Smooth muscle cell (in vitro differentiated cells): Measurements from ENCODE around the gene ASIC3. TPM values are rescaled to one million over a fixed set of nuclear protein-coding genes. Genes with fewer than 3 reads are reported as not detected.
A peak's percentile ranks its signal among the peaks of the same experiment; 100 is the strongest.

Source experiments
- DNase-seq: peaks from one replicate; lab custom pipeline; 2025; ENCODE audit not compliant: unreplicated experiment; lab: John Stamatoyannopoulos, UW
- H2AFZ ChIP-seq: fragments of 200-600 bp; sonication (generic); 2 replicates; pipeline ENCODE4 v1.6.0; 2016; ENCODE audit warnings: antibody characterized with exemption, low read depth, mild to moderate bottlenecking
- H3F3A ChIP-seq: fragments of 200-600 bp; sonication (generic); 2 replicates; pipeline ENCODE4 v1.6.0; 2017; ENCODE audit warnings: antibody characterized with exemption, low read depth
- H3K27ac ChIP-seq: fragments of 200-600 bp; sonication (generic); 2 replicates; pipeline ENCODE4 v1.5.1; 2016; ENCODE audit warnings: low read depth, mild to moderate bottlenecking
- H3K27me3 ChIP-seq: fragments of 200-600 bp; sonication (generic); 2 replicates; pipeline ENCODE4 v1.6.1; 2016; ENCODE audit warnings: low read depth, mild to moderate bottlenecking
- H3K36me3 ChIP-seq: fragments of 200-600 bp; sonication (generic); 2 replicates; pipeline ENCODE4 v1.5.1; 2016; ENCODE audit warnings: low read depth
- H3K4me1 ChIP-seq: fragments of 200-600 bp; sonication (generic); 2 replicates; pipeline ENCODE4 v1.5.1; 2016; ENCODE audit warnings: low read depth
- H3K4me2 ChIP-seq: fragments of 200-600 bp; sonication (generic); 2 replicates; pipeline ENCODE4 v1.6.0; 2016; ENCODE audit warnings: mild to moderate bottlenecking
- H3K4me3 ChIP-seq: fragments of 200-600 bp; sonication (generic); 2 replicates; pipeline ENCODE4 v1.5.1; 2016; ENCODE audit warnings: mild to moderate bottlenecking
- H3K79me2 ChIP-seq: fragments of 200-600 bp; sonication (generic); 2 replicates; pipeline ENCODE4 v1.6.0; 2016; ENCODE audit warnings: low read depth, mild to moderate bottlenecking
- H3K9ac ChIP-seq: fragments of 200-600 bp; sonication (generic); 2 replicates; pipeline ENCODE4 v1.6.0; 2016; ENCODE audit warnings: low read depth
- H3K9me3 ChIP-seq: fragments of 200-600 bp; sonication (generic); replicated peaks from 2 replicates; pipeline ENCODE4 v1.5.1; 2016; ENCODE audit warnings: low read depth
- H4K20me1 ChIP-seq: fragments of 200-600 bp; sonication (generic); 2 replicates; pipeline ENCODE4 v1.6.0; 2016; ENCODE audit warnings: low read depth
- CTCF ChIP-seq: fragments of 200-600 bp; sonication (generic); IDR thresholded peaks from 2 replicates; pipeline ENCODE4 v1.5.1; 2017; ENCODE audit warnings: borderline replicate concordance, mild to moderate bottlenecking, antibody characterized with exemption; ENCODE audit not compliant: insufficient read depth, poor library complexity, severe bottlenecking
- WGBS: methylation state at CpG from one replicate; pipeline ENCODE4 v1.1.7; 2016; ENCODE audit warnings: low lambda C conversion rate; 5-methylcytosine and 5-hydroxymethylcytosine counted together
- polyA plus RNA-seq: library from polyadenylated mRNA; unstranded; fragments of >200 nt; fragmentation: Nextera tagmentation; extraction: Ambion mirVana; gene quantifications from 2 replicates; pipeline ENCODE4 v1.2.1, GENCODE V29; 2016
- total RNA-seq: library from RNA; depleted of rRNA; stranded (reverse); fragments of >200 nt; gene quantifications from 2 replicates; pipeline ENCODE4 v1.2.3, GENCODE V29; 2014

ASIC3 gene
- total and polyA plus RNA-seq, 2 experiments from 2014 or later = 2.0 to 2.3 TPM

GRCh38 chr7:151091988-151092387 lies 43.7 kb downstream of the ASIC3 start:
- Histone ChIP-seq H4K20me1 (peaks cover 99% of the 10 kb centered on the region), H3K36me3 (no peaks in the 10 kb centered on the region), H3K4me3 (no peak overlapping the region), H3K79me2 (peaks cover 97% of the 10 kb centered on the region), H3F3A (peaks cover 16% of the 10 kb centered on the region), H3K9ac (no peak overlapping the region), H3K27ac (no peak overlapping the region), H2AFZ (no peak overlapping the region), H3K27me3 (no peaks in the 10 kb centered on the region), H3K9me3 (no peaks in the 10 kb centered on the region), H3K4me1 (peaks cover 24% of the 10 kb centered on the region), H3K4me2 (no peak overlapping the region)
- no peak for TF ChIP-seq CTCF
- no peak for DNase-seq
- 97% methylated on average over 14 of the region's 14 CpGs for WGBS

GRCh38 chr7:151093748-151094147 lies 45.4 kb downstream of the ASIC3 start:
- H3K4me3 ChIP-seq = no peak overlapping the region
- no peaks in the 10 kb centered on the region for H3K36me3 ChIP-seq
- peaks cover 98% of the 10 kb centered on the region for H3K79me2 ChIP-seq
- no peak overlapping the region for H2AFZ ChIP-seq
- no peaks in the 10 kb centered on the region for H3K27me3 ChIP-seq
- TF ChIP-seq CTCF = no peak
- H3K4me2 ChIP-seq = no peak overlapping the region
- H3K27ac ChIP-seq = no peak overlapping the region
- no peak for DNase-seq
- WGBS = 94% methylated on average over 6 of the region's 6 CpGs
- no peak overlapping the region for H3K9ac ChIP-seq
- H3K4me1 ChIP-seq = peaks cover 11% of the 10 kb centered on the region
- no peaks in the 10 kb centered on the region for H3K9me3 ChIP-seq
- peaks cover 8% of the 10 kb centered on the region for H3F3A ChIP-seq
- H4K20me1 ChIP-seq = peaks cover 100% of the 10 kb centered on the region

GRCh38 chr7:151094675-151095074 lies 46.3 kb downstream of the ASIC3 start:
- no peak for DNase-seq
- no peak overlapping the region for H3K9ac ChIP-seq
- no peak overlapping the region for H3K4me3 ChIP-seq
- H3K36me3 ChIP-seq = no peaks in the 10 kb centered on the region
- 63% methylated on average over 5 of the region's 5 CpGs for WGBS
- peaks cover 98% of the 10 kb centered on the region for H3K79me2 ChIP-seq
- H3K9me3 ChIP-seq = no peaks in the 10 kb centered on the region
- H3F3A ChIP-seq = no peaks in the 10 kb centered on the region
- H3K4me2 ChIP-seq = no peak overlapping the region
- peaks cover 2% of the 10 kb centered on the region for H3K4me1 ChIP-seq
- H2AFZ ChIP-seq = no peak overlapping the region
- peak overlapping the region; percentile 58 for H3K27ac ChIP-seq
- TF ChIP-seq CTCF = no peak
- no peaks in the 10 kb centered on the region for H3K27me3 ChIP-seq
- H4K20me1 ChIP-seq = peaks cover 98% of the 10 kb centered on the region

GRCh38 chr7:151095123-151095797 lies 46.9 kb downstream of the ASIC3 start:
- peaks cover 98% of the 10 kb centered on the region for H4K20me1 ChIP-seq

More at GRCh38 chr7:151095123-151095797, 46.9 kb downstream of the ASIC3 start:
- H3K9ac ChIP-seq = no peak overlapping the region
- H3K4me3 ChIP-seq = no peak overlapping the region
- DNase-seq = no peak
- H3K36me3 ChIP-seq = no peaks in the 10 kb centered on the region
- no peak for TF ChIP-seq CTCF
- peaks cover 98% of the 10 kb centered on the region for H3K79me2 ChIP-seq
- H3F3A ChIP-seq = no peaks in the 10 kb centered on the region
- H3K9me3 ChIP-seq = no peaks in the 10 kb centered on the region
- no peaks in the 10 kb centered on the region for H3K27me3 ChIP-seq
- no peak overlapping the region for H2AFZ ChIP-seq
- H3K4me1 ChIP-seq = no peaks in the 10 kb centered on the region
- no peak overlapping the region for H3K4me2 ChIP-seq
- peak overlapping the region; percentile 58 for H3K27ac ChIP-seq
- 94% methylated on average over 10 of the region's 10 CpGs for WGBS
